ENCODE data around the gene DENND1B. TPM values are rescaled to one million over a fixed set of nuclear protein-coding genes. Genes with fewer than 3 reads are reported as not detected.

Gene DENND1B
- total and polyA plus RNA-seq, 2 of the 8 experiments (the other 6 are each of a cell fraction or from before 2014, with no cell fraction given), result 0.74 to 3.3 TPM

DNA sequence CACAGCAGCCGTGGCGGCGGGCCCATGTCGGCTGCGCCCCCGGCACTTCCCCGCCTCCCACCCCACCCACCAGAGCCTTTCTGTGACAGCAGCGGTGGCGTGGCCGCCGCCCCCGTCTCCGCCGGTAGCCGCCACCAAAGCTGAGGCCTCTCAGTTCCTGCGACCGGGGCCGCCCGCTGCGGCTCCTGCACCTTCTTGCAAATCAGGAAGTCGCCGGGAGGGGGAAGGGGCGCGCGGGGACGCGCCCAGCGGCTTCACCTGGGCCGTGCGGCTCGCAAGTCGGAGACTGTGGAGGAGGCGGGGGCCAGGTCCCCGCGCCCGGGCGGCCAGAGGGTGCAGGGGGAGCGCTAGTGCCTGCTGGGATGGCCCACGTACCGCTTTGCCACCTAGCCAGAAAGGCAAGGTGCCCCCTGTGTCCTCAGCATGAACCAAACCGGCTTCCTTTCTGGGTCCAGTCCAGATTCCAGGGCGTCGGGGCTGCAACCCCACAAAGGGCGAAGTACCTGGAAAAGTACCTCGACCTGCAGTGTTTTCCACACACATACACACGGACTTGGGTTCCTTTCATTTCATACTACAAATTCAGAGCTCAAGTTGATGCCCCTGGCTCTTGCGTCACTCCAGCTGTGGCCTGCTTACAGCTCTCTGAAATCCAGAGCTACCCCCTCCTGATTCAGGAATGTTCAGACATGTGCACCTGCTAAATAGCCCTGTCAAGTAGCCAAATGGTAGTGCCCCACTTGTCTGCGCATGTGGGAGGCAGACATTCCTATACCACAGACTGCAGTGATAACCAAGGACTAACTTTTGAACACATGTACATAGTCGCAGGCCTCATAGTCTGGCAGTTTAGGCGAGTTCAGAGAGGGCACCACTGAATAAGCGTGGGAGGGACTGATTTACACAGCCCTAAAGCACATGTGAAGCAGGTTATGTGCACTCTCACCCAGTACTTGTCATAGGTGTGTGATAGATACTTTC is at the start of gene DENND1B (continued):
- TF ChIP-seq SP1 (IDR thresholded peaks at IDR 0.05; ENCODE audit: low read depth, low read length), result 0 out of 2 replicates have a peak, but pooled peaks have one; percentile 6
- TF ChIP-seq RFX5 (IDR thresholded peaks at IDR 0.05; ENCODE audit: borderline replicate concordance, low read depth, low read length), result no peak
- peak in 1 of 2 experiments; percentile 44; a peak in 1 of 3 replicates for TF ChIP-seq EP300 (IDR thresholded peaks at IDR 0.05; ENCODE audit: borderline replicate concordance in 1 of 2, low read depth in 2 of 2, low read length in 2 of 2)
- TF ChIP-seq JUND (IDR thresholded peaks at IDR 0.05; ENCODE audit: low read length), result 0 out of 2 replicates have a peak, but pooled peaks have one; percentile 23
- TF ChIP-seq TEAD4 (IDR thresholded peaks at IDR 0.05; ENCODE audit: low read depth, low read length), result peak; percentile 96
- peak; percentile 97 for TF ChIP-seq CEBPB (IDR thresholded peaks at IDR 0.05; ENCODE audit: low read depth, low read length)
- TF ChIP-seq, protein P1, sequence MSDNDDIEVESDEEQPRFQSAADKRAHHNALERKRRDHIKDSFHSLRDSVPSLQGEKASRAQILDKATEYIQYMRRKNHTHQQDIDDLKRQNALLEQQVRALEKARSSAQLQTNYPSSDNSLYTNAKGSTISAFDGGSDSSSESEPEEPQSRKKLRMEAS (IDR thresholded peaks at IDR 0.05), result peak; percentile 90
- TF ChIP-seq, protein P2, sequence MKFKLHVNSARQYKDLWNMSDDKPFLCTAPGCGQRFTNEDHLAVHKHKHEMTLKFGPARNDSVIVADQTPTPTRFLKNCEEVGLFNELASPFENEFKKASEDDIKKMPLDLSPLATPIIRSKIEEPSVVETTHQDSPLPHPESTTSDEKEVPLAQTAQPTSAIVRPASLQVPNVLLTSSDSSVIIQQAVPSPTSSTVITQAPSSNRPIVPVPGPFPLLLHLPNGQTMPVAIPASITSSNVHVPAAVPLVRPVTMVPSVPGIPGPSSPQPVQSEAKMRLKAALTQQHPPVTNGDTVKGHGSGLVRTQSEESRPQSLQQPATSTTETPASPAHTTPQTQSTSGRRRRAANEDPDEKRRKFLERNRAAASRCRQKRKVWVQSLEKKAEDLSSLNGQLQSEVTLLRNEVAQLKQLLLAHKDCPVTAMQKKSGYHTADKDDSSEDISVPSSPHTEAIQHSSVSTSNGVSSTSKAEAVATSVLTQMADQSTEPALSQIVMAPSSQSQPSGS (IDR thresholded peaks at IDR 0.05; ENCODE audit: low read length), result no peak
- 0 out of 3 replicates have a peak, but pooled peaks of 1 of the 2 experiments have one; percentile 18 for TF ChIP-seq POLR2A (IDR thresholded peaks at IDR 0.05; ENCODE audit: control extremely low read depth in 1 of 2, low read depth in 2 of 2, low read length in 2 of 2)
- TF ChIP-seq RAD21 (IDR thresholded peaks at IDR 0.05 in 1 of 2, conservative IDR thresholded peaks at IDR 0.05 in 1 of 2; ENCODE audit: low read depth in 2 of 2, low read length in 2 of 2), result peak in 1 of 2 experiments; percentile 44; a peak in 2 of 4 replicates
- TF ChIP-seq, protein P3, sequence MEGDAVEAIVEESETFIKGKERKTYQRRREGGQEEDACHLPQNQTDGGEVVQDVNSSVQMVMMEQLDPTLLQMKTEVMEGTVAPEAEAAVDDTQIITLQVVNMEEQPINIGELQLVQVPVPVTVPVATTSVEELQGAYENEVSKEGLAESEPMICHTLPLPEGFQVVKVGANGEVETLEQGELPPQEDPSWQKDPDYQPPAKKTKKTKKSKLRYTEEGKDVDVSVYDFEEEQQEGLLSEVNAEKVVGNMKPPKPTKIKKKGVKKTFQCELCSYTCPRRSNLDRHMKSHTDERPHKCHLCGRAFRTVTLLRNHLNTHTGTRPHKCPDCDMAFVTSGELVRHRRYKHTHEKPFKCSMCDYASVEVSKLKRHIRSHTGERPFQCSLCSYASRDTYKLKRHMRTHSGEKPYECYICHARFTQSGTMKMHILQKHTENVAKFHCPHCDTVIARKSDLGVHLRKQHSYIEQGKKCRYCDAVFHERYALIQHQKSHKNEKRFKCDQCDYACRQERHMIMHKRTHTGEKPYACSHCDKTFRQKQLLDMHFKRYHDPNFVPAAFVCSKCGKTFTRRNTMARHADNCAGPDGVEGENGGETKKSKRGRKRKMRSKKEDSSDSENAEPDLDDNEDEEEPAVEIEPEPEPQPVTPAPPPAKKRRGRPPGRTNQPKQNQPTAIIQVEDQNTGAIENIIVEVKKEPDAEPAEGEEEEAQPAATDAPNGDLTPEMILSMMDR (IDR thresholded peaks at IDR 0.05; ENCODE audit: control extremely low read depth in 1 of 3, insufficient read depth in 1 of 3, low read depth in 1 of 3, low read length in 3 of 3), result peak in 1 of 3 experiments; percentile 22; a peak in 1 of 4 replicates
- TF ChIP-seq ASH2L (IDR thresholded peaks at IDR 0.05; ENCODE audit: low read length), result peak; percentile 74
- TF ChIP-seq, protein P4, sequence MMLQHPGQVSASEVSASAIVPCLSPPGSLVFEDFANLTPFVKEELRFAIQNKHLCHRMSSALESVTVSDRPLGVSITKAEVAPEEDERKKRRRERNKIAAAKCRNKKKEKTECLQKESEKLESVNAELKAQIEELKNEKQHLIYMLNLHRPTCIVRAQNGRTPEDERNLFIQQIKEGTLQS (IDR thresholded peaks at IDR 0.05; ENCODE audit: insufficient read depth, low read depth, low read length), result peak; percentile 87
- TF ChIP-seq FOSL1 (IDR thresholded peaks at IDR 0.05; ENCODE audit: insufficient read depth, low read depth, low read length), result no peak
- peak; percentile 95 for TF ChIP-seq TCF12 (IDR thresholded peaks at IDR 0.05; ENCODE audit: low read depth, low read length)
- TF ChIP-seq POU5F1 (IDR thresholded peaks at IDR 0.05; ENCODE audit: low read depth, low read length), result no peak
- TF ChIP-seq BACH1 (IDR thresholded peaks at IDR 0.05; ENCODE audit: low read length), result peak; percentile 23; the same call in 1 of the 2 replicates

Measured in H1 (cell line).